Lung (tissue), 12 donors: ENCODE measurements around the gene NFKBIB. TPM values are rescaled to one million over a fixed set of nuclear protein-coding genes. Genes with fewer than 3 reads are reported as not detected.

Experiments used
- ATAC-seq: fragments of 200-7000 bp; cut with Tn5 transposase; one replicate; pipeline ENCODE4 v1.9.1; 2020; ENCODE audit warnings: moderate number of reproducible peaks; ENCODE audit not compliant: insufficient read depth, low FRiP score
- DNase-seq, 3 donors: peaks; one replicate each; pipeline ENCODE4 v3.0.0-alpha.2; 2013 to 2017
- H3K27ac ChIP-seq, 2 donors: one replicate each; pipeline ENCODE4 v1.5.1; 2013; ENCODE audit warnings: mild to moderate bottlenecking in 2 of 2, moderate library complexity in 2 of 2, control low read depth in 1 of 2, inconsistent platforms in 1 of 2, low read depth in 1 of 2, low read length in 1 of 2
- H3K27me3 ChIP-seq, 3 donors: one replicate each; pipeline ENCODE4 v1.5.1; 2013; ENCODE audit warnings: low read length in 2 of 3; ENCODE audit not compliant: control insufficient read depth in 3 of 3, insufficient read depth in 3 of 3
- H3K36me3 ChIP-seq, 4 donors: one replicate each; pipeline ENCODE4 v1.5.1; 2013; ENCODE audit warnings: low read length in 4 of 4, mild to moderate bottlenecking in 1 of 4, moderate library complexity in 1 of 4; ENCODE audit not compliant: control insufficient read depth in 4 of 4, insufficient read depth in 4 of 4
- H3K4me1 ChIP-seq, 5 donors: one replicate each; pipeline ENCODE4 v1.5.1; 2013; ENCODE audit warnings: low read length in 5 of 5, mild to moderate bottlenecking in 2 of 5, moderate library complexity in 1 of 5; ENCODE audit not compliant: control insufficient read depth in 5 of 5, insufficient read depth in 5 of 5
- H3K4me3 ChIP-seq: one replicate; pipeline ENCODE4 v1.5.1; 2013; ENCODE audit warnings: mild to moderate bottlenecking, control low read depth, moderate library complexity
- H3K9ac ChIP-seq, 2 donors: one replicate each; pipeline ENCODE4 v1.5.1; 2013; ENCODE audit warnings: low read length in 2 of 2, control low read depth in 1 of 2; ENCODE audit not compliant: insufficient read depth in 1 of 2
- H3K9me3 ChIP-seq, 4 donors: one replicate each; pipeline ENCODE4 v1.5.1; 2013; ENCODE audit warnings: low read length in 3 of 4, mild to moderate bottlenecking in 1 of 4, moderate library complexity in 1 of 4; ENCODE audit not compliant: control insufficient read depth in 4 of 4, insufficient read depth in 3 of 4
- CTCF ChIP-seq: IDR thresholded peaks from 2 replicates; pipeline ENCODE4 v1.5.1; 2012; ENCODE audit warnings: mild to moderate bottlenecking; ENCODE audit errors: control extremely low read depth, extremely low read depth
- WGBS, 2 donors: extraction: QIAGEN DNeasy Blood & Tissue Kit; methylation state at CpG; one replicate each; pipeline ENCODE4 v1.1.7; 2013; 5-methylcytosine and 5-hydroxymethylcytosine counted together
- polyA plus RNA-seq, 2 donors: library from polyadenylated mRNA; stranded (reverse); fragments of 200-250 nt; gene quantifications; one replicate each; pipeline ENCODE4 v1.2.1, GENCODE V29; 2013
- total RNA-seq, 2 donors: library from RNA; depleted of rRNA in 1 of 2; stranded (reverse); fragments of >200 nt in 1 of 2; gene quantifications; one replicate each; pipeline ENCODE4 v1.2.1, GENCODE V29; 2014 to 2021
- donor health status: control.
- donor health status: control.
- donor health status: Bipolar disorder and iron deficiency.
- donor health status: healthy.
- donor health status: DM: yes; HTN: yes; CAD: no.

The NFKBIB gene
- total and polyA plus RNA-seq, 4 donors: 12.8 to 60.8 (median 48.8) TPM

- WGBS, 2 donors: 96 to 97% methylated on average over 27 to 29 of the region's 29 CpGs
- no peak for DNase-seq
Measured at GRCh38 chr19:38907227-38907626, 7.5 kb downstream of the NFKBIB start.

GRCh38 chr19:38907670-38908069 lies 7.9 kb downstream of the NFKBIB start:
- TF ChIP-seq CTCF: no peak
- Histone ChIP-seq H3K27me3 (peaks cover 0 to 3% (median 0%) of the 10 kb centered on the region in 3 donors), H3K4me1 (no peaks in the 10 kb centered on the region), H3K9ac (no peak overlapping the region), H3K9me3 (no peaks in the 10 kb centered on the region), H3K36me3 (peaks cover 0 to 35% (median 2%) of the 10 kb centered on the region in 4 donors), H3K27ac (no peak overlapping the region), H3K4me3 (no peak overlapping the region)
- 93 to 96% methylated on average over 12 of the region's 12 CpGs for WGBS, 2 donors
- ATAC-seq: no peak
- no peak for DNase-seq

More at GRCh38 chr19:38907227-38907626, 7.5 kb downstream of the NFKBIB start:
- peaks cover 0 to 1% (median 0%) of the 10 kb centered on the region in 3 donors for H3K27me3 ChIP-seq
- no peak overlapping the region for H3K27ac ChIP-seq
- H3K9ac ChIP-seq: no peak overlapping the region
- TF ChIP-seq CTCF: no peak
- no peak overlapping the region for H3K4me3 ChIP-seq
- no peak for ATAC-seq
- H3K4me1 ChIP-seq: no peaks in the 10 kb centered on the region
- peaks cover 0 to 35% (median 2%) of the 10 kb centered on the region in 4 donors for H3K36me3 ChIP-seq
- no peaks in the 10 kb centered on the region for H3K9me3 ChIP-seq

- Histone ChIP-seq H3K27me3 (peaks cover 0 to 3% (median 0%) of the 10 kb centered on the region in 3 donors), H3K27ac (no peak overlapping the region), H3K9me3 (no peaks in the 10 kb centered on the region), H3K9ac (no peak overlapping the region), H3K36me3 (peaks cover 0 to 35% (median 2%) of the 10 kb centered on the region in 4 donors), H3K4me3 (no peak overlapping the region), H3K4me1 (no peaks in the 10 kb centered on the region)
- DNase-seq: no peak
- TF ChIP-seq CTCF: no peak
- WGBS, 2 donors: 80 to 83% methylated on average over 10 of the region's 10 CpGs
- ATAC-seq: no peak
Measured at GRCh38 chr19:38908911-38909310, 9.1 kb downstream of the NFKBIB start.

GRCh38 chr19:38910488-38910887 lies 10.7 kb downstream of the NFKBIB start:
- H3K36me3 ChIP-seq: peaks cover 0 to 28% (median 2%) of the 10 kb centered on the region in 4 donors
- no peak overlapping the region for H3K9ac ChIP-seq
- H3K27ac ChIP-seq: no peak overlapping the region
- ATAC-seq: no peak
- H3K4me1 ChIP-seq: no peaks in the 10 kb centered on the region
- H3K27me3 ChIP-seq: peaks cover 0 to 3% (median 0%) of the 10 kb centered on the region in 3 donors
- WGBS, 2 donors: 97 to 98% methylated on average over 11 to 12 of the region's 12 CpGs
- no peak overlapping the region for H3K4me3 ChIP-seq
- no peak for TF ChIP-seq CTCF
- no peaks in the 10 kb centered on the region for H3K9me3 ChIP-seq
- no peak for DNase-seq
